Limb (tissue), 2 donors: ENCODE measurements around the gene FBXO38.

Source experiments
- DNase-seq, 2 donors: peaks; one replicate each; pipeline ENCODE4 v3.0.0-alpha.2; 2016; ENCODE audit errors: extremely low spot score in 2 of 2

Gene FBXO38

GRCh38 chr5:148476302-148476701, 92.5 kb downstream of the FBXO38 start:
- DNase-seq, result no peak

- no peak for DNase-seq
Measured at GRCh38 chr5:148477429-148477828, 93.7 kb downstream of the FBXO38 start.

- no peak for DNase-seq
Measured at GRCh38 chr5:148482196-148482595, 98.4 kb downstream of the FBXO38 start.

GRCh38 chr5:148482697-148483462, 99.1 kb downstream of the FBXO38 start:
- peak in 1 of 2 donors; percentile 42 for DNase-seq

GRCh38 chr5:148483750-148484149, 100.0 kb downstream of the FBXO38 start:
- no peak for DNase-seq

- no peak for DNase-seq
Measured at GRCh38 chr5:148484651-148485050, 100.9 kb downstream of the FBXO38 start.

GRCh38 chr5:148486456-148486855, 102.7 kb downstream of the FBXO38 start:
- DNase-seq, result no peak

GRCh38 chr5:148488757-148489156, 105.0 kb downstream of the FBXO38 start:
- DNase-seq, result no peak

GRCh38 chr5:148491015-148491792, 107.4 kb downstream of the FBXO38 start:
- DNase-seq, result no peak

GRCh38 chr5:148491793-148492184, 108.0 kb downstream of the FBXO38 start:
- no peak for DNase-seq

GRCh38 chr5:148492351-148492750, 108.6 kb downstream of the FBXO38 start:
- DNase-seq, result no peak
